Measurements from ENCODE around the gene GNS. TPM values are rescaled to one million over a fixed set of nuclear protein-coding genes. Genes with fewer than 3 reads are reported as not detected.
A peak's percentile ranks its signal among the peaks of the same experiment; 100 is the strongest.

The GNS gene
- total RNA-seq, 4 donors from 2014 or later, result 18.9 to 55.5 (median 35.5) TPM

GRCh38 chr12:64666054-64666914 is 92.9 kb downstream of the GNS start:
- Histone ChIP-seq H3K9me3 (no peaks in the 10 kb centered on the region), H3K4me3 (no peak overlapping the region), H3K36me3 (no peaks in the 10 kb centered on the region), H3K27ac (peak overlapping the region in 3 of 4 donors; percentile 43 to 88 (median 57)), H3K4me1 (peaks cover 7 to 75% (median 38%) of the 10 kb centered on the region in 3 donors), H3K27me3 (no peaks in the 10 kb centered on the region)
- TF ChIP-seq POLR2A (IDR thresholded peaks at IDR 0.05), result no peak
- TF ChIP-seq, protein P1, sequence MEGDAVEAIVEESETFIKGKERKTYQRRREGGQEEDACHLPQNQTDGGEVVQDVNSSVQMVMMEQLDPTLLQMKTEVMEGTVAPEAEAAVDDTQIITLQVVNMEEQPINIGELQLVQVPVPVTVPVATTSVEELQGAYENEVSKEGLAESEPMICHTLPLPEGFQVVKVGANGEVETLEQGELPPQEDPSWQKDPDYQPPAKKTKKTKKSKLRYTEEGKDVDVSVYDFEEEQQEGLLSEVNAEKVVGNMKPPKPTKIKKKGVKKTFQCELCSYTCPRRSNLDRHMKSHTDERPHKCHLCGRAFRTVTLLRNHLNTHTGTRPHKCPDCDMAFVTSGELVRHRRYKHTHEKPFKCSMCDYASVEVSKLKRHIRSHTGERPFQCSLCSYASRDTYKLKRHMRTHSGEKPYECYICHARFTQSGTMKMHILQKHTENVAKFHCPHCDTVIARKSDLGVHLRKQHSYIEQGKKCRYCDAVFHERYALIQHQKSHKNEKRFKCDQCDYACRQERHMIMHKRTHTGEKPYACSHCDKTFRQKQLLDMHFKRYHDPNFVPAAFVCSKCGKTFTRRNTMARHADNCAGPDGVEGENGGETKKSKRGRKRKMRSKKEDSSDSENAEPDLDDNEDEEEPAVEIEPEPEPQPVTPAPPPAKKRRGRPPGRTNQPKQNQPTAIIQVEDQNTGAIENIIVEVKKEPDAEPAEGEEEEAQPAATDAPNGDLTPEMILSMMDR (IDR thresholded peaks at IDR 0.05), result no peak
- WGBS, 2 donors, result 44 to 63% methylated on average over 3 of the region's 3 CpGs
- intact Hi-C loops (cut with DNase I), result no loop called here
- no peak for DNase-seq

- TF ChIP-seq, protein P1 (IDR thresholded peaks at IDR 0.05), result no peak
- peak in 1 of 4 donors; percentile 21 for TF ChIP-seq POLR2A (IDR thresholded peaks at IDR 0.05)
- no peak for DNase-seq
- H3K9me3 ChIP-seq, result no peaks in the 10 kb centered on the region
- H3K27ac ChIP-seq, result peak overlapping the region in 3 of 4 donors; percentile 43 to 88 (median 57)
- H3K4me3 ChIP-seq, result no peak overlapping the region
- WGBS, 2 donors, result 58 to 79% methylated on average over 4 of the region's 4 CpGs
- intact Hi-C loops (cut with DNase I), result no loop called here
- no peaks in the 10 kb centered on the region for H3K27me3 ChIP-seq
- peaks cover 0 to 67% (median 30%) of the 10 kb centered on the region in 3 donors for H3K4me1 ChIP-seq
- no peaks in the 10 kb centered on the region for H3K36me3 ChIP-seq
Observed at GRCh38 chr12:64665514-64665913, 93.7 kb downstream of the GNS start.

Other genes with a start within 250 kb of the GNS start
- 10 to 100 TPM; 10.4 to 44.4 (median 15.5) TPM for gene RASSF3, start 148.9 kb downstream of the GNS start, total RNA-seq
- 1 to 10 TPM; 1.8 to 8.0 (median 3.5) TPM for gene TBC1D30, start 65.2 kb upstream of the GNS start, total RNA-seq

Data from esophagus squamous epithelium (tissue), 5 donors.